HEK293T (cell line): Measurements from ENCODE around the gene CTIF.

Experiments
- BHLHE40 ChIP-seq: fragments of 450-650 bp; IDR thresholded peaks from 2 replicates; pipeline ENCODE4 v1.6.1; 2016; ENCODE audit warnings: mild to moderate bottlenecking, moderate library complexity, borderline replicate concordance
- ELF4 ChIP-seq: fragments of 450-650 bp; IDR thresholded peaks from 2 replicates; pipeline ENCODE4 v1.6.1; 2017; ENCODE audit warnings: antibody characterized with exemption
- FOXA1 ChIP-seq: fragments of 450-650 bp; IDR thresholded peaks from 2 replicates; pipeline ENCODE4 v1.6.1; 2016; ENCODE audit warnings: mild to moderate bottlenecking
- FOXM1 ChIP-seq: fragments of 450-650 bp; IDR thresholded peaks from 2 replicates; pipeline ENCODE4 v1.6.1; 2017; ENCODE audit warnings: mild to moderate bottlenecking, borderline replicate concordance
- TARDBP ChIP-seq: fragments of 450-650 bp; IDR thresholded peaks from 2 replicates; pipeline ENCODE4 v1.6.1; 2016

GRCh38 chr18:48546396-48546795, 7.6 kb downstream of the CTIF start:
- TF ChIP-seq FOXA1 (no peak), FOXM1 (no peak), BHLHE40 (no peak), ELF4 (no peak), TARDBP (no peak)
